ENCODE results near the gene APOM.
A peak's percentile ranks its signal among the peaks of the same experiment; 100 is the strongest.

The APOM gene

GRCh38 chr6:31655349-31656237, at the start of gene APOM:
TSS of gene APOM (plus strand) at chr6:31655894. CDS start at chr6:31655967, 73 bp downstream.
- no peak for DNase-seq (ENCODE audit: low read depth, low spot score)

- DNase-seq (ENCODE audit: low read depth, low spot score): no peak
These were observed 48.4 kb upstream of the APOM start for GRCh38 chr6:31607317-31607716.

GRCh38 chr6:31609519-31610406, 45.9 kb upstream of the APOM start:
- no peak for DNase-seq (ENCODE audit: low read depth, low spot score)

- no peak for DNase-seq (ENCODE audit: low read depth, low spot score)
These were observed 44.7 kb upstream of the APOM start for GRCh38 chr6:31610968-31611367.

GRCh38 chr6:31614075-31614619, 41.5 kb upstream of the APOM start:
- no peak for DNase-seq (ENCODE audit: low read depth, low spot score)

- no peak for DNase-seq (ENCODE audit: low read depth, low spot score)
These were observed 40.8 kb upstream of the APOM start, which contains the start of gene AIF1 for GRCh38 chr6:31614684-31615578. TSS of gene AIF1 (plus strand) at chr6:31615234. CDS start at chr6:31615330, 96 bp downstream.

GRCh38 chr6:31615748-31616147, 39.9 kb upstream of the APOM start:
- no peak for DNase-seq (ENCODE audit: low read depth, low spot score)

- no peak for DNase-seq (ENCODE audit: low read depth, low spot score)
These were observed 38.7 kb upstream of the APOM start for GRCh38 chr6:31617010-31617409.

GRCh38 chr6:31619805-31620585, 35.7 kb upstream of the APOM start:
- DNase-seq (ENCODE audit: low read depth, low spot score): peak; percentile 100

GRCh38 chr6:31620586-31621319, 34.9 kb upstream of the APOM start, which contains the start of gene PRRC2A:
TSS of gene PRRC2A (plus strand) at chr6:31620715. CDS start at chr6:31622790, 2,075 bp downstream.
- peak; percentile 78 for DNase-seq (ENCODE audit: low read depth, low spot score)

- no peak for DNase-seq (ENCODE audit: low read depth, low spot score)
These were observed 34.3 kb upstream of the APOM start for GRCh38 chr6:31621320-31621939.

- DNase-seq (ENCODE audit: low read depth, low spot score): peak; percentile 67
These were observed 33.7 kb upstream of the APOM start for GRCh38 chr6:31621991-31622390.

- DNase-seq (ENCODE audit: low read depth, low spot score): peak; percentile 56
These were observed 33.0 kb upstream of the APOM start for GRCh38 chr6:31622684-31623091.

- no peak for DNase-seq (ENCODE audit: low read depth, low spot score)
These were observed 31.6 kb upstream of the APOM start for GRCh38 chr6:31624070-31624469.

- no peak for DNase-seq (ENCODE audit: low read depth, low spot score)
These were observed 28.7 kb upstream of the APOM start for GRCh38 chr6:31626952-31627351.

GRCh38 chr6:31627690-31628287, 27.9 kb upstream of the APOM start:
- DNase-seq (ENCODE audit: low read depth, low spot score): no peak

- DNase-seq (ENCODE audit: low read depth, low spot score): no peak
These were observed 26.7 kb upstream of the APOM start for GRCh38 chr6:31629014-31629413.

GRCh38 chr6:31630177-31630934, 25.3 kb upstream of the APOM start:
- DNase-seq (ENCODE audit: low read depth, low spot score): no peak
